H1 (cell line): ENCODE data around the gene TP73. TPM values are rescaled to one million over a fixed set of nuclear protein-coding genes. Genes with fewer than 3 reads are reported as not detected.

Source experiments
- ASH2L ChIP-seq: fragments of 200-600, 300-600 bp; sonication (generic); IDR thresholded peaks from one replicate; pipeline ENCODE4 v1.7.1; 2017; ENCODE audit warnings: low read length
- BCL11A ChIP-seq, 2 experiments: IDR thresholded peaks; one replicate each; pipeline ENCODE4 v1.6.1; 2011; ENCODE audit warnings: low read depth in 2 of 2, low read length in 2 of 2, mild to moderate bottlenecking in 2 of 2
- EP300 ChIP-seq, 2 experiments: IDR thresholded peaks; 1 replicate in 1 of 2; 2 replicates in 1 of 2; pipeline ENCODE4 v1.6.1; 2011 to 2012; ENCODE audit warnings: low read depth in 2 of 2, low read length in 2 of 2, mild to moderate bottlenecking in 2 of 2, borderline replicate concordance in 1 of 2, inconsistent platforms in 1 of 2, moderate library complexity in 1 of 2
- GABPA ChIP-seq: IDR thresholded peaks from 2 replicates; pipeline ENCODE4 v1.6.1; 2011; ENCODE audit warnings: mild to moderate bottlenecking, low read length, moderate library complexity, borderline replicate concordance; ENCODE audit not compliant: insufficient read depth
- HDAC6 ChIP-seq: IDR thresholded peaks from one replicate; pipeline ENCODE4 v1.7.1; 2012; ENCODE audit warnings: low read depth, mild to moderate bottlenecking, inconsistent platforms, low read length, moderate library complexity
- JUND ChIP-seq: IDR thresholded peaks from 2 replicates; pipeline ENCODE4 v1.6.1; 2011; ENCODE audit warnings: mild to moderate bottlenecking, improper control_type of control experiment, low read length
- MAX ChIP-seq: IDR thresholded peaks from 2 replicates; pipeline ENCODE4 v1.6.1; 2012; ENCODE audit warnings: inconsistent platforms
- SIRT6 ChIP-seq: IDR thresholded peaks from one replicate; pipeline ENCODE4 v1.7.1; 2012; ENCODE audit warnings: low read length, inconsistent platforms
- TEAD4 ChIP-seq: IDR thresholded peaks from 2 replicates; pipeline ENCODE4 v1.6.1; 2012; ENCODE audit warnings: low read depth, low read length, inconsistent platforms, mixed read lengths
- YY1 ChIP-seq: IDR thresholded peaks from 2 replicates; pipeline ENCODE4 v1.6.1; 2011; ENCODE audit warnings: low read depth, mild to moderate bottlenecking, low read length
- polyA plus RNA-seq, 7 experiments: library from polyadenylated mRNA; depleted of rRNA in 3 of 7; stranded (reverse) in 5 of 7; unstranded in 2 of 7; fragments of >200 nt in 5 of 7; fragments of 200-250 nt in 2 of 7; gene quantifications; 1 replicate in 5 of 7; 2 replicates in 1 of 7; 4 replicates in 1 of 7; pipeline versions ENCODE4 v1.2.1 to v1.2.3, GENCODE V29; 2011 to 2013; ENCODE audit warnings: missing spikeins in 2 of 7, mixed read lengths in 2 of 7
- total RNA-seq: library from RNA; stranded (reverse); fragmentation: NEBNext Ultra II Directional; extraction: Animal tissue kit (Norgen Biotek cat#: 25700); gene quantifications from 2 replicates; pipeline ENCODE4 v1.2.1, GENCODE V29; 2021

The TP73 gene
- total and polyA plus RNA-seq, 2 of the 8 experiments (the other 6 are each of a cell fraction or from before 2014, with no cell fraction given) = 2.6 to 3.1 TPM

GRCh38 chr1:3646596-3646995 is 5.7 kb upstream of the TP73 start (continued):
- TF ChIP-seq MAX = no peak
- TF ChIP-seq ASH2L = no peak
- TF ChIP-seq BCL11A (IDR thresholded peaks at IDR 0.05; ENCODE audit: low read depth in 2 of 2, low read length in 2 of 2) = no peak
- TF ChIP-seq TEAD4 = no peak
- TF ChIP-seq JUND = no peak
- TF ChIP-seq HDAC6 = no peak
- no peak for TF ChIP-seq EP300 (IDR thresholded peaks at IDR 0.05; ENCODE audit: borderline replicate concordance in 1 of 2, low read depth in 2 of 2, low read length in 2 of 2)
- TF ChIP-seq GABPA = no peak
- no peak for TF ChIP-seq SIRT6
- TF ChIP-seq YY1 = no peak
